ENCODE measurements around the gene PARVG. TPM values are rescaled to one million over a fixed set of nuclear protein-coding genes. Genes with fewer than 3 reads are reported as not detected.

The PARVG gene
- total and polyA plus RNA-seq, 10 of the 15 experiments (the other 5 are each of a cell fraction or from before 2014, with no cell fraction given): 6.3 to 123 (median 71.9) TPM

DNA sequence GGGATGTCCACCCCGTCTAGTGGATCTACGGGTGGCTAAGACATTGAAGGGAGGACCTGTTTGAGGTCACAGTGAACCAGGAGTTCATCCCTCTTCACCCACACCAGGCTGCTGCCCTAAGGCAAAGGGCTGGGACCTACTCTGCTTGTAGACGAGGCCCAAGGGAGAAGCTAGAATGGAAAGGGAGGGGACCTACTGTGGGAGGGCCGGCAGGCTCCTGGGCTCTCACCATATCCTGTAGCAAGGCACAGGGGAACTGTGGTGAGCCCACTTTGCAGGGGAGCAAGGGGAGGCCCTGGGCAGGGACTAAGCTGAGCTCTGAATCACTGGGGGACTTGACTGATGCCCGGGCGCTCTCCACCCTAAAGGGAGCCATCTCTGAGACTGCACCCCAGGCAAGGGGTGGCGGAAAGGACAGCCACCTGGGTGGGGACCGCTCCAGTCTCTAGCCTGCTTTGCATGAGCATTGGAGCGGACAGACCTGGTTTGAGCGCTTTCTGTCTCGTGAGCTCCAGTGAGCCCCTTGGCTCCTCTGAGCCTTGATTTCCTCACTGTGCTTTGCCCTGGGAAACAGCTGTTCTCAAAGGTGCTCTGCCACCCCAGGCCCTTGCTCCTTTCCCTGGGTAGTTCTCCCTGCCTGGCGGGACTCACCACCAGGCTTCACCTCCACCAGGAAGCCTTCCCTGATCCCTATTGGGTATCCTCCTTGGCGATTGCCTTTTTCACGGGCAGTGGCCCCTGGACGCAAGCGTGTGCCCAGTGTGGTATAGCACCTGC, 24.2 kb downstream of the PARVG start:
- ChIA-PET POLR2A (no interaction called here), SMC1A (ENCODE audit: uncharacterized antibody, unreplicated experiment) (no interaction called here), RAD21 (ENCODE audit: unreplicated experiment) (no interaction called here), CTCF (no interaction called here)
- TF ChIP-seq, protein P1, sequence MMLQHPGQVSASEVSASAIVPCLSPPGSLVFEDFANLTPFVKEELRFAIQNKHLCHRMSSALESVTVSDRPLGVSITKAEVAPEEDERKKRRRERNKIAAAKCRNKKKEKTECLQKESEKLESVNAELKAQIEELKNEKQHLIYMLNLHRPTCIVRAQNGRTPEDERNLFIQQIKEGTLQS (IDR thresholded peaks at IDR 0.05; ENCODE audit: borderline replicate concordance, extremely low read depth, low read depth, low read length): no peak
- TF ChIP-seq POLR2A (IDR thresholded peaks at IDR 0.05; ENCODE audit: low read depth, low read length): peak; percentile 36; the same call in 1 of the 2 replicates
- 0 out of 4 replicates have a peak, but pooled peaks of 1 of the 2 experiments have one; percentile 13 for TF ChIP-seq BHLHE40 (IDR thresholded peaks at IDR 0.05; ENCODE audit: borderline replicate concordance in 1 of 2, low read depth in 2 of 2, low read length in 1 of 2)
- H3K27me3 ChIP-seq (replicated peaks in 1 of 2; ENCODE audit: control insufficient read depth in 2 of 2, insufficient read depth in 2 of 2, low read length in 1 of 2): no peaks in the 10 kb centered on the region
- no peak overlapping the region for H3K9ac ChIP-seq (ENCODE audit: control insufficient read depth, insufficient read depth, low read length)
- WGBS (ENCODE audit: insufficient coverage, insufficient replicate concordance, low lambda C conversion rate, missing lambda C conversion rate): 50% methylated on average over 13 of the region's 16 CpGs
- no peaks in the 10 kb centered on the region; the same call in 2 of the 3 replicates for H3K9me3 ChIP-seq (replicated peaks; ENCODE audit: control insufficient read depth, insufficient read depth, low read length)
- BruUV-seq (replicated peaks): no TSS peak
- in situ Hi-C loops (cut with MboI) (no loop called here), intact Hi-C loops (cut with micrococcal nuclease; ENCODE audit: unreplicated experiment) (no loop called here)
- no peaks in the 10 kb centered on the region for H3K79me2 ChIP-seq (ENCODE audit: control insufficient read depth, insufficient read depth, low read length)
- H3K36me3 ChIP-seq (ENCODE audit: control insufficient read depth in 2 of 2, insufficient read depth in 2 of 2, low read length in 1 of 2): no peaks in the 10 kb centered on the region
- peaks cover 12% of the 10 kb centered on the region for H3K4me1 ChIP-seq (ENCODE audit: control insufficient read depth, insufficient read depth, low read length)
- DNase-seq (ENCODE audit: low read depth, low spot score) (no peak), FAIRE-seq (no peak), ATAC-seq (peak; percentile 65)
- no peak overlapping the region for H3K4me3 ChIP-seq
- H3K4me2 ChIP-seq (ENCODE audit: control insufficient read depth, insufficient read depth): no peak overlapping the region
- no peak overlapping the region for H2AFZ ChIP-seq (ENCODE audit: control insufficient read depth, low read depth, low read length)
- no peak overlapping the region for H3K27ac ChIP-seq (ENCODE audit: control insufficient read depth, insufficient read depth)
- H4K20me1 ChIP-seq (ENCODE audit: control insufficient read depth, insufficient read depth): no peaks in the 10 kb centered on the region

DNA sequence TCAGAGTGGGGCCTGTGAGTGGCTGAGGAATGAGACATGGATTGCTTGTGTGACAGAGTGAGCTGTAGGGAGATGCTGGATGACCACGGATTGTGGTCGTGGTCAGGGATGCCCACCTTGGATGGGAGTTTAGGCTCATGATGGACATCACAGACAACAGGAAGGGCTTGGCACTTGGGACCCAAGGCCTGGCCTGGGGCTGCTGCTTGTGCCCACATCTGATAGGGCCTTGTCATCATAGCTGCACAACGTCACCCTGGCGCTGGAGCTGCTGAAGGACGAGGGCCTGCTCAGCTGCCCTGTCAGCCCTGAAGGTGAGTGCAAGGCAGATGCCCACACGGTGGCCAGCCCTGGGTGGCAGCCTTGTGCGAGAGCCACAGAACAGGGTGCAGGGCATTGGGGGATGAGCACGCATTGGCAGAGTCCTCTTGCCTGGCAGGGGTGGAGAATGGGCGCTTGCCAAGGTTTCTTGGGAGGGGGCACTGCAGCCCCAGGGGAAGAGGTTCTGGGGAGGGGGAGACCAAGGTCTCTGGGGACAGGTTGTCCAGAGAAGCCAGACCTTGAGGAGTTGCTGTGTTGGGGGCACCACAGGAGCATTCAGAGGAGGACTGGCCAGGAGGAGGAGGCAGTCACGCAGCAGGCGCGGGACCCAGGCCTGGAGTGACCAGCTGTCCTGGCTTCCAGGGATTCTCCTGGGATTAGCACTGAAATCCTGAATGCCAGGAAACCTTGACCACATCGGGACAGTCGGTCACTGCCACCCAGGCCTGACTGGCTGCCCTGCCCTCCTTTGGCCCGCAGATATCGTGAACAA, 25.0 kb downstream of the PARVG start:
- Histone ChIP-seq H3K36me3 (ENCODE audit: control insufficient read depth in 2 of 2, insufficient read depth in 2 of 2, low read length in 1 of 2) (no peaks in the 10 kb centered on the region), H3K27ac (ENCODE audit: control insufficient read depth, insufficient read depth) (no peak overlapping the region), H3K27me3 (replicated peaks in 1 of 2; ENCODE audit: control insufficient read depth in 2 of 2, insufficient read depth in 2 of 2, low read length in 1 of 2) (no peaks in the 10 kb centered on the region), H3K4me3 (no peak overlapping the region), H3K9ac (ENCODE audit: control insufficient read depth, insufficient read depth, low read length) (no peak overlapping the region), H3K79me2 (ENCODE audit: control insufficient read depth, insufficient read depth, low read length) (no peaks in the 10 kb centered on the region), H3K9me3 (replicated peaks; ENCODE audit: control insufficient read depth, insufficient read depth, low read length) (no peaks in the 10 kb centered on the region; the same call in 2 of the 3 replicates), H3K4me2 (ENCODE audit: control insufficient read depth, insufficient read depth) (no peak overlapping the region), H3K4me1 (ENCODE audit: control insufficient read depth, insufficient read depth, low read length) (peaks cover 12% of the 10 kb centered on the region), H2AFZ (ENCODE audit: control insufficient read depth, low read depth, low read length) (no peak overlapping the region), H4K20me1 (ENCODE audit: control insufficient read depth, insufficient read depth) (no peaks in the 10 kb centered on the region)
- ChIA-PET RAD21 (ENCODE audit: unreplicated experiment) (no interaction called here), POLR2A (no interaction called here), CTCF (no interaction called here), SMC1A (ENCODE audit: uncharacterized antibody, unreplicated experiment) (no interaction called here)
- BruUV-seq (replicated peaks): no TSS peak
- FAIRE-seq (no peak), ATAC-seq (no peak), DNase-seq (ENCODE audit: low read depth, low spot score) (no peak)
- in situ Hi-C loops (cut with MboI) (no loop called here), intact Hi-C loops (cut with micrococcal nuclease; ENCODE audit: unreplicated experiment) (no loop called here)
- WGBS (ENCODE audit: insufficient coverage, insufficient replicate concordance, low lambda C conversion rate, missing lambda C conversion rate): 84% methylated on average over 16 of the region's 16 CpGs
- TF ChIP-seq EED (IDR thresholded peaks at IDR 0.05; ENCODE audit: low read depth): no peak
- TF ChIP-seq RB1 (IDR thresholded peaks at IDR 0.05; ENCODE audit: borderline replicate concordance): no peak
- TF ChIP-seq, protein P2, sequence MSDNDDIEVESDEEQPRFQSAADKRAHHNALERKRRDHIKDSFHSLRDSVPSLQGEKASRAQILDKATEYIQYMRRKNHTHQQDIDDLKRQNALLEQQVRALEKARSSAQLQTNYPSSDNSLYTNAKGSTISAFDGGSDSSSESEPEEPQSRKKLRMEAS (IDR thresholded peaks at IDR 0.05; ENCODE audit: low read depth, low read length): no peak
- no peak for TF ChIP-seq NRF1 (conservative IDR thresholded peaks at IDR 0.05; ENCODE audit: low read depth, low read length)
- no peak for TF ChIP-seq TCF3 (IDR thresholded peaks at IDR 0.05; ENCODE audit: borderline replicate concordance, insufficient read depth, low read depth, low read length)
- TF ChIP-seq, protein P3, sequence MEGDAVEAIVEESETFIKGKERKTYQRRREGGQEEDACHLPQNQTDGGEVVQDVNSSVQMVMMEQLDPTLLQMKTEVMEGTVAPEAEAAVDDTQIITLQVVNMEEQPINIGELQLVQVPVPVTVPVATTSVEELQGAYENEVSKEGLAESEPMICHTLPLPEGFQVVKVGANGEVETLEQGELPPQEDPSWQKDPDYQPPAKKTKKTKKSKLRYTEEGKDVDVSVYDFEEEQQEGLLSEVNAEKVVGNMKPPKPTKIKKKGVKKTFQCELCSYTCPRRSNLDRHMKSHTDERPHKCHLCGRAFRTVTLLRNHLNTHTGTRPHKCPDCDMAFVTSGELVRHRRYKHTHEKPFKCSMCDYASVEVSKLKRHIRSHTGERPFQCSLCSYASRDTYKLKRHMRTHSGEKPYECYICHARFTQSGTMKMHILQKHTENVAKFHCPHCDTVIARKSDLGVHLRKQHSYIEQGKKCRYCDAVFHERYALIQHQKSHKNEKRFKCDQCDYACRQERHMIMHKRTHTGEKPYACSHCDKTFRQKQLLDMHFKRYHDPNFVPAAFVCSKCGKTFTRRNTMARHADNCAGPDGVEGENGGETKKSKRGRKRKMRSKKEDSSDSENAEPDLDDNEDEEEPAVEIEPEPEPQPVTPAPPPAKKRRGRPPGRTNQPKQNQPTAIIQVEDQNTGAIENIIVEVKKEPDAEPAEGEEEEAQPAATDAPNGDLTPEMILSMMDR (IDR thresholded peaks at IDR 0.05 in 2 of 3, conservative IDR thresholded peaks at IDR 0.05 in 1 of 3; ENCODE audit: control insufficient read depth in 2 of 3, extremely low read depth in 1 of 3, insufficient read depth in 1 of 3, low read depth in 3 of 3, low read length in 3 of 3): no peak
- no peak for TF ChIP-seq ZSCAN29 (IDR thresholded peaks at IDR 0.05)
- no peak for TF ChIP-seq NR2F1 (conservative IDR thresholded peaks at IDR 0.05)
- no peak for TF ChIP-seq ZNF24 (IDR thresholded peaks at IDR 0.05)
- TF ChIP-seq TAF1 (IDR thresholded peaks at IDR 0.05; ENCODE audit: borderline replicate concordance, low read depth, low read length): no peak
- TF ChIP-seq KLF5 (IDR thresholded peaks at IDR 0.05; ENCODE audit: partially characterized antibody): no peak

Data from GM12878 (cell line).